Muscle of back (tissue), 13 donors: ENCODE results near the gene MTRF1L. TPM values are rescaled to one million over a fixed set of nuclear protein-coding genes. Genes with fewer than 3 reads are reported as not detected.

Experiments used
- DNase-seq, 3 donors: peaks; one replicate each; pipeline versions ENCODE4 v3.0.0 to v3.0.0-alpha.2; 2013
- long read RNA-seq, 9 donors: transcript quantifications; one replicate each; lab custom pipeline, GENCODE V29; 2026
- polyA plus RNA-seq, 10 donors: library from polyadenylated mRNA; unstranded; fragments of 120-200 nt; gene quantifications; one replicate each; pipeline ENCODE4 v1.2.1, GENCODE V29; 2013; ENCODE audit not compliant: insufficient read length in 10 of 10

Gene MTRF1L
- 10 to 100 TPM; 14.3 to 26.1 (median 20.3) TPM for polyA plus RNA-seq
- long read RNA-seq, donor 1, partial matches to known transcripts: 0 of 8 reads
- long read RNA-seq, donor 1, other reads (novel, unspliced or antisense): 0 of 8 reads
- long read RNA-seq, donor 2, partial matches to known transcripts: 0 of 11 reads
- long read RNA-seq, donor 2, other reads (novel, unspliced or antisense): 0 of 11 reads
- long read RNA-seq, donor 3: 0 reads
- long read RNA-seq, donor 4, transcript MTRF1L-203 (7 exons, 3,676 nt): major isoform, 5 of 6 reads
- long read RNA-seq, donor 4, partial matches to known transcripts: 0 of 6 reads
- long read RNA-seq, donor 4, other reads (novel, unspliced or antisense): 0 of 6 reads
- long read RNA-seq, donor 5, transcript MTRF1L-209 (2 exons, 447 nt): major isoform, 6 of 15 reads
- long read RNA-seq, donor 5, partial matches to known transcripts: 0 of 15 reads
- long read RNA-seq, donor 5, other reads (novel, unspliced or antisense): 0 of 15 reads
- long read RNA-seq, donor 6, partial matches to known transcripts: 0 of 4 reads
- long read RNA-seq, donor 6, other reads (novel, unspliced or antisense): 0 of 4 reads
- long read RNA-seq, donor 7, partial matches to known transcripts: 0 of 5 reads
- long read RNA-seq, donor 7, other reads (novel, unspliced or antisense): 0 of 5 reads
- long read RNA-seq, donor 8, partial matches to known transcripts: 0 of 3 reads
- long read RNA-seq, donor 8, other reads (novel, unspliced or antisense): 0 of 3 reads
- long read RNA-seq, donor 9, partial matches to known transcripts: 0 of 1 reads
- long read RNA-seq, donor 9, other reads (novel, unspliced or antisense): 0 of 1 reads

GRCh38 chr6:153002613-153003365 lies at the start of gene MTRF1L:
MTRF1L (minus strand) TSS chr6:153002709; CDS start chr6:153002685, 24 bp downstream.
- peak; percentile 97 to 98 (median 97) for DNase-seq

GRCh38 chr6:153051801-153052200 lies 49.3 kb upstream of the MTRF1L start:
- DNase-seq: no peak

GRCh38 chr6:153048631-153049030 lies 46.1 kb upstream of the MTRF1L start:
- DNase-seq: no peak

GRCh38 chr6:153047386-153047785 lies 44.9 kb upstream of the MTRF1L start:
- DNase-seq: no peak

- DNase-seq: no peak
Observed at GRCh38 chr6:153045271-153045670, 42.8 kb upstream of the MTRF1L start.

- no peak for DNase-seq
Observed at GRCh38 chr6:153044295-153044694, 41.8 kb upstream of the MTRF1L start.

- DNase-seq: no peak
Observed at GRCh38 chr6:153043719-153044118, 41.2 kb upstream of the MTRF1L start.

- no peak for DNase-seq
Observed at GRCh38 chr6:153038378-153039057, 36.0 kb upstream of the MTRF1L start.

GRCh38 chr6:153034139-153034538 lies 31.6 kb upstream of the MTRF1L start:
- DNase-seq: no peak

- DNase-seq: peak; percentile 15 to 38 (median 36)
Observed at GRCh38 chr6:153032255-153032882, 29.9 kb upstream of the MTRF1L start.

GRCh38 chr6:153031335-153031955 lies 28.9 kb upstream of the MTRF1L start:
- no peak for DNase-seq

- DNase-seq: no peak
Observed at GRCh38 chr6:153028963-153029362, 26.5 kb upstream of the MTRF1L start.

GRCh38 chr6:153028286-153028685 lies 25.8 kb upstream of the MTRF1L start:
- peak in 1 of 3 donors; percentile 2 for DNase-seq

GRCh38 chr6:153027480-153027879 lies 25.0 kb upstream of the MTRF1L start:
- no peak for DNase-seq

- no peak for DNase-seq
Observed at GRCh38 chr6:153024709-153025017, 22.2 kb upstream of the MTRF1L start.

- DNase-seq: peak in 2 of 3 donors; percentile 44 to 62
Observed at GRCh38 chr6:153023977-153024708, 21.6 kb upstream of the MTRF1L start.

GRCh38 chr6:153018355-153018754 lies 15.8 kb upstream of the MTRF1L start:
- DNase-seq: no peak

GRCh38 chr6:153016846-153017245 lies 14.3 kb upstream of the MTRF1L start:
- DNase-seq: no peak

GRCh38 chr6:153015094-153015640 lies 12.7 kb upstream of the MTRF1L start:
- DNase-seq: no peak

GRCh38 chr6:153013438-153013837 lies 10.9 kb upstream of the MTRF1L start:
- DNase-seq: no peak
